ENCODE data around the gene MACF1.
"Not testable (repeated sequence)": the region's sequence is repeated elsewhere in the genome, so short reads cannot be mapped to it uniquely, and the experiment has no call there.

MACF1 gene

DNA sequence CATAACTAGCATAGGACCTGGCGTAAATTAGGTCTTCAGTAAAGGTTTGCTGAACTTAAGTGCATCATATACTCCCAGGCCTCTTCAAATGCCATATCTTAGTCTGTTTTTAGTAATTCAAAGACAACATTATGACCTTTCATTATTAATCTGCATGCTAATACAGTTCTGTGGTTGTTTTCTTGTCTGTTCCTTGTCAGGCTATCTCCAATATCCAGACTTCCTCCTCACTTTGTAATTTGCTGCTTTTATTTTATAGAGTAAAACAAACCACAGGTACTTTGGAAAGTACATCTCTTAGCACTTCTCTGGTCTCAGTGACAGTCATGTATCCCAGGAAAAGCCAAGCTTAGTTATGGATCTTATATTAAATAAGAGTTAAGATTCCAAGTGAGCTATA is 221.9 kb downstream of the MACF1 start:
- DNase-seq = no peak

DNA sequence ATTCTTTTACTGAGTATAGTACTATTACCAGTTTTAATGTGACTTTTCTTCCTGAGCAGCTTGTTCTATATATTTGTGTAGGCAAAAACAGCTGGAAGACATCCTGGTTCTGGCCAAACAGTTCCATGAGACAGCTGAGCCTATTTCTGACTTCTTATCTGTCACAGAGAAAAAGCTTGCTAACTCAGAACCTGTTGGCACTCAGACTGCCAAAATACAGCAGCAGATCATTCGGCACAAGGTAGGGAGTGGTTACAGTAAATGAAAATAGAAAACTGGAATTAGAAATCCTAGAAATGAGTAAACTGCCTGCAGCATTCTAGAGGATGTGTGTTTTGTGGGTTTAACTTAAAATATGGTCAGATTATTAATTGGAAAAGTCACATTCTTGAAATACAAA is 222.9 kb downstream of the MACF1 start:
- DNase-seq = no peak

DNA sequence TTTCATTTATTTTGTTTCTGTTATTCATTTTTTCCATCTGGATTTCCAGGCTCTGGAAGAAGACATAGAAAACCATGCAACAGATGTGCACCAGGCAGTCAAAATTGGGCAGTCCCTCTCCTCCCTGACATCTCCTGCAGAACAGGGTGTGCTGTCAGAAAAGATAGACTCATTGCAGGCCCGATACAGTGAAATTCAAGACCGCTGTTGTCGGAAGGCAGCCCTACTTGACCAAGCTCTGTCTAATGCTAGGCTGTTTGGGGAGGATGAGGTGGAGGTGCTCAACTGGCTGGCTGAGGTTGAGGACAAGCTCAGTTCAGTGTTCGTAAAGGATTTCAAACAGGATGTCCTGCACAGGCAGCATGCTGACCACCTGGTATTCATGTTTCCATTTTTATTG is 223.4 kb downstream of the MACF1 start:
- no peak for DNase-seq

DNA sequence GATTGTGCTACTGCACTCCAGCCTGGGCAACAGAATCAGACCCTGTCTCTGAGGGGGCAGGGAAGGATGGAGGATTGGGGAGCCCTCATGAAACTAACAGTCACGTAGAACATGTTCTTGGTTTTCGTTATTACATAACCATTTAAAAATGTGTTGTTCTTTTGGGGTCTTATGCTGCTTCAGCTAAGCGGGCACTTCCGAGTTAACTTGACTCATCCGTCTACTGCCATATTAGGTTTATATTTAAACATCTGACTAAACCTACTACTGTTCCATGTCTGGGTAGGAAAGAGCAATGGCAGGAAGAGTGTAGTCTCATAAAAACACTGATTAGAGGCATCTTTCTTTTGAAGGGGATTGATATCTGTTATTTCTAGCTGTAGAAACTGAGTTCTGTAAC is 227.4 kb downstream of the MACF1 start:
- DNase-seq = no peak

DNA sequence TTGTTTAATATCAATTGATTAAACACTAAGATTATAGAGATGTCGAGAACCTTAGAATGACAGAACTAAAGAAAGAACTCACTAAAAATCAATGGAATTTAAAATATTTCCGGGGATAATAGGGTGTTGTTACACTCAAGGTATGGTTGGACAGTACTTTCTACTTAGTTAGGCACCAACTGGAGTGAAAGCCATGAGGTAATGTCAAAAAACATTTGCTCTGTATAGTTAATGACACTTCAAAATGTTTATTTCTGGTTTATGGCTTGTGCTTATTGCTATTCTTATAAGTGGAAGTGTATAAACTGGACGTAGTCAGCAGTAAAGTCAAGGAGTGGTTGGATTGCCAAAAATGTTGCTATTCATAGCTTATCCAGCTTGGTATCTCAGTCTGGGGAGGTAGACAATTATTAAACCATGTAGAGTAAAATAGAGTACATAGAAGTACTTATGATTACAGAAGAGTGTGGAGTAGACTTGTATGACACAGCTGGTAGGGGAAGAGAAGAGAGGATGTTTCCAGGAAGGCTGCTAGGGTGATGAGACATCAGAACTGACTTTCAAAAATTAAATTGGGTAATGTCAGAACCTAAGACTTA is 230.4 kb downstream of the MACF1 start:
- no peak for DNase-seq

DNA sequence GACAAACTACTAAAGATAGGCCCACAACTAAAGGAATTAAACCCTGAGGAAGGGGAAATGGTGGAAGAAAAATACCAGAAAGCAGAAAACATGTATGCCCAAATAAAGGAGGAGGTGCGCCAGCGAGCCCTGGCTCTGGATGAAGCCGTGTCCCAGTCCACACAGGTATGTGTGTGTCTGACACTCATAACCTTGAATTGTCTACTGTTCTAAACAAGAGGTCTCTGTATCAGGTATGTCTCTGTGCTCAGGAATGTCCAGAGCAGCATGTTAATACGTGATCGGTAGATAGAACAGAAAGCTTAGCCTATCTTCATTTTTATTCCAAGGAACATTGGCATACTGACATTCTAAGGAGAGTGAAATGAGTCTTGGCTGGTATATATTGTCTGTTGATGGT is 231.1 kb downstream of the MACF1 start:
- no peak for DNase-seq

DNA sequence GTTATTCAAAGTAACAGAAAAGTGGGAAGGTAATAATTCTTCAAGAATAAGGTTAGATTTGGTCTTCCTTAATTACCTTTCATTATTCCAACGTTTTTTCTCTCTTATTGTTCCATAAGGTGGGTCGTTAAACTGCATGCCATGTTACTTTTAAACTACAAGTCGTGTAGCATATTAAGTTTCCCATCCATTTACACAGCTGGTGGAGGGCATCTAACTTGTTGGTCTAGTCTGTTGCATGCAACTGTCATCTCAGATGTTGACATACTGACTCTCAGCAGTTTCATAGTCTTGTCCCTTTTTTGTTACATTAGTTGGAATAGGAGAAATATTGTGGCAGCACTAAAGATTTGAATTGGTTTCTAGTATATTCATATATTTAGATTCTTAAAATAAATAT is 232.3 kb downstream of the MACF1 start:
- no peak for DNase-seq

DNA sequence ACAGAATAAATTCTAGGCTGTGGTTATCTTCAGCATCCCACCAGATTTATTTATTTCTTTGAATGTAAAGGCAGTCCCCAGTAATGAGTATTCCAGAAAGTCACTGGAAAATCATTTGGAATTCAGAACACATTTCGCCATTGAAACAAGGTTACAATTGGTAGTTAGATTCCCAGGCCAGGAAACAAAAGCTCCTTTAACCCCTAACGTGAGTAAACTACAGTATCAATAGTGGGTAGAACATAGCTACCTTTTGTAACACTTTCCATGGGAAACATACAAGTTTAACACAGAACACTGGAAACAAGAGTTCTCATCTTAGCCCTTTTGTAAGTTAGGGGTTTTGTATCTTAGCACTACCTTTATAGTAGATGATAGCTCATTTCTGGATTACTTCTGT is 233.5 kb downstream of the MACF1 start:
- no peak for DNase-seq

DNA sequence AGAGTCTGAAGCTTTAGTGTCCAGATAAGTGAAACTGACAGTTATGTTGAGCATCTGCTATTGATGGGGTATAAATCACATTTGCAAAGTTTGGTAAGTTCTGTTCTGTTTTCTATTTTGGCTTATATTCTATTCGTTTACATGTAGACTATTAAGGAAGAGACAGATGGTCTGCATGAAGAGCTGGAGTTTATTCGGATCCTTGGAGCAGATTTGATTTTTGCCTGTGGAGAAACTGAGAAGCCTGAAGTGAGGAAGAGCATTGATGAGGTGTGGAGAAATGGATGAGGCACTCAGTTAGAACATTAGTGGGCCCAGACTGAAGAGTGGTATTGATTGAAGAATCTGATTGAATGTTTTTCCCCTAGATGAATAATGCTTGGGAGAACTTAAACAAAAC is 236.4 kb downstream of the MACF1 start:
- no peak for DNase-seq

DNA sequence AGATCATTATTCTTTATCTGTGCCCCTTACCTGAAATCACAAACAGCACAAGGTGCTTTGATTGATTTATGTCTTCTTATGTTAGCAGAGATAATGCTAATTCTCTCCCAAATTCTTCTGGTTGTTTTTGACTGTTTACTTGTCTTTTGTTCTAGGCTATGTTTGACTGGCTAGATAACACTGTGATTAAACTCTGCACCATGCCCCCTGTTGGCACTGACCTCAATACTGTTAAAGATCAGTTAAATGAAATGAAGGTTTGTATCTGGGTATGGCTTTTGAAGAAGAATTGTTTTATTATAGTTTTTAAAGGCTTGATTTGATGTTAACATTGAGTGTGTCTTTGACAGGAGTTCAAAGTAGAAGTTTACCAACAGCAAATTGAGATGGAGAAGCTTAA is 237.3 kb downstream of the MACF1 start:
- no peak for DNase-seq

DNA sequence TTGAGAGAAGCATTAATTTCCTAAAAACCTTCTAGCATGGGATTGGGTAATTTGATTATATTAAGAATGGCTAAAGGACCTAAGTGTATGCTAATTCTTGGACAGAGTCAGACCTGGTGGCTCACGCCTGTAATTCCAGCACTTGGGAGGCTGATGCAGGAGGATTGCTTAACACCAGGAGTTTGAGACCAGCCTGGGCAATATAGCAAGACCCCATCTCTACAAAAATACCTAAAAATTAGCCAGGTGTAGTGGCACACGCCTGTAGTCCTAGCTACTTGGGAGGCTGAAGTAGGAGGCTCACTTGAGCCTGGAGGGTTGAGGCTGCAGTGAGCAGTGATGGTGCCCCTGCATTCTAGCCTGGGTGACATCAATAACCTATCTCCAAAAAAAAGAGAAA is 241.1 kb downstream of the MACF1 start:
- DNase-seq = no peak

DNA sequence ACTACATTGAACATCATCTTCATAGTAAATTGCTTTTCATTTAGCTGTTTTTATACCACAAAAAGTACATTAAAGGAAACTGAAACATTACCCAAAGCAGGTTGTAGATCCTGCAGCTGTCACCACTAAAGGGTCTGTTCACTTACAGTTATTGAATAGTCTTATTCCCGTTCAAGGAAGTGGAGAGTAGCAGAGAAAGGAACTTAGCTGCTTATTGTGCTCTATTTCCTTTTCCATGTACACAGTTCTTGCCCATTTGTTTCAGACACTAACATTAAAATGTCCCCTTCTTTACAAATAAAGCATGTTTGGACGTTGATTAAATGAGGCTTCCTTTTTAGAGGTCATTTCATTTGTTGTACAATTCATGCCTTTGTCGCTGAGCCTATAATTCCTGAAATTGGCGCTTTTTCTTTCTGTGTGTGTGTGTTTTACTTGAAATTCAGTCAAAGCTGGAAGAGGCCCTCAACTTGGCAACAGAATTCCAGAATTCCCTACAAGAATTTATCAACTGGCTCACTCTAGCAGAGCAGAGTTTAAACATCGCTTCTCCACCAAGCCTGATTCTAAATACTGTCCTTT is 242.6 kb downstream of the MACF1 start:
- no peak for DNase-seq

DNA sequence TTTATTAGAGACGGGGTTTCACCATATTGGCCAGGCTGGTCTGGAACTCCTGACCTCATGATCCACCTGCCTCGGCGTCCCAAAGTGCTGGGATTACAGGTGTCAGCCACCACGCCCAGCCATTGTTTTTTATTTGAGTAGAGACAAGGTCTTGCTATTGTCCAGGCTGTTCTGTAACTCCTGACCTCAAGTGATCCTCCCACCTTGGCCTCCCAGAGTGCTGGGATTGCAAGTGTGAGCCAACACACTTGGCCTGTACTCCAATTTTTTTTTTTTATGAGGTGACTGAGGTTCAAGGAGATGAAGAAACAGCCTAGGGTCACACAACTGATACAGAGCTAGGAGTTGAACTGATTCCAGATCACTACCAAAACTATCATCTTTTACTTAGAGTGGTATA is 245.5 kb downstream of the MACF1 start:
- DNase-seq = not testable (repeated sequence)

DNA sequence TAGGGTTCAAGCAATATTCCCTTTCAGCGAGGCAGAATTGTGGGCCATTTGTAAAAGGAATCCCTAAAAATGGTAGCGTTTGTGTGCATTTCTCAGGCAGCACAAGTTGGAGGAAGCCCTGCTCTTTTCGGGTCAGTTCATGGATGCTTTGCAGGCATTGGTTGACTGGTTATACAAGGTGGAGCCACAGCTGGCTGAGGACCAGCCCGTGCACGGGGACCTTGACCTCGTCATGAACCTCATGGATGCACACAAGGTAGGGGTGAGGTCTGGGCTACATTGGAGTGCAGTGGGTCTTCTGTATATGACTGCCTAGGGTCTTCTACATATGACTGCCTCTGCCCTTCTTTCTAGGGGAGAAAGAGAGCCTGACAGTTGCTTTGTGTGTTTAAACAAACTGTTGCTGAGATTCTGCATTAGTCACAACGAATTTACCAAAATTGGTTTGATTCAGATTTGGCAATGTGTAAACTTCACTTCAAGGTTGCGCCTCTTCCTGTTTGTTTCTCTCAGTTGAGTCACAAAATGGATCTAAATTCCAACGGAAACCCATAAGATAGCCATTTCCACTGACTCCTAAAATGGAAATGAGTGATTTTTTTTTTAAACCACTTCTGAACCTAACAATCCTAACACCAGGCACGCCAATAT is 246.6 kb downstream of the MACF1 start:
- no peak for DNase-seq

DNA sequence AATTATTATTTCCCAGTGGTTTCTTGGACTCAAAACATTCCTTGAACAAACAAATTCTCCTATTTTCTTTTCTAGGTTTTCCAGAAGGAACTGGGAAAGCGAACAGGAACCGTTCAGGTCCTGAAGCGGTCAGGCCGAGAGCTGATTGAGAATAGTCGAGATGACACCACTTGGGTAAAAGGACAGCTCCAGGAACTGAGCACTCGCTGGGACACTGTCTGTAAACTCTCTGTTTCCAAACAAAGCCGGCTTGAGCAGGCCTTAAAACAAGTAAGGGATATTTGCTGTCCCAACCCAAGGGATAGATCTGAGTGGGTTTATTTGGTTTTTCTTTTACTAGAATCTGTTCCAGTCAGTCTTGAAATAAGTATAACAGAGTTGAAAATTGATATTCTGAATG is 247.6 kb downstream of the MACF1 start:
- DNase-seq = no peak

DNA sequence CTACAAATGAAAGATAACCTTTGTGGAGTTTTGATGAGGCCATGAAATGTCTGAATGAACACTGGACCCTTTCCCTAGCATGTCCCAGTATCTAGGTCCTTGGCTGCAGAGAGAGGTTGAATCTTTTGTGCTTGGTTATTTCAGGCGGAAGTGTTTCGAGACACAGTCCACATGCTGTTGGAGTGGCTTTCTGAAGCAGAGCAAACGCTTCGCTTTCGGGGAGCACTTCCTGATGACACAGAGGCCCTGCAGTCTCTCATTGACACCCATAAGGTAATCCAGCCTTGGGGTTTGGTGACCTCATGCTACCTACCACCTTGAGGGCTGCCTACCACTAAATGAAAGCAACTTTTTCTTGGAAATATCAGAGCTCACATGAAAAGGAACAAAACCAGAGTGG is 248.0 kb downstream of the MACF1 start:
- DNase-seq = no peak

DNA sequence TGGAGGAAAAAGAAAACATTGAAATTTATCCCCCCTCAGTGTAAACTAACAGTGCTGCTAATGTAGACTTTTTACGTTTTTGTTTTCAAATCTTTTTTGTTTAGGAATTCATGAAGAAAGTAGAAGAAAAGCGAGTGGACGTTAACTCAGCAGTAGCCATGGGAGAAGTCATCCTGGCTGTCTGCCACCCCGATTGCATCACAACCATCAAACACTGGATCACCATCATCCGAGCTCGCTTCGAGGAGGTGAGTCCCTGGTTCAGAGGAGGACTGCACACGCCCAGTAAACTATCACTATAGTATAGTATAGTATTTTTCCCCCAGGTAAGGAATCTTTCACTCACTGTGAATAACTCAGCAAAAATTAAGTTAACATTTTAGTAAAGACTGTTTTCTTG is 249.1 kb downstream of the MACF1 start:
- no peak for DNase-seq

DNA sequence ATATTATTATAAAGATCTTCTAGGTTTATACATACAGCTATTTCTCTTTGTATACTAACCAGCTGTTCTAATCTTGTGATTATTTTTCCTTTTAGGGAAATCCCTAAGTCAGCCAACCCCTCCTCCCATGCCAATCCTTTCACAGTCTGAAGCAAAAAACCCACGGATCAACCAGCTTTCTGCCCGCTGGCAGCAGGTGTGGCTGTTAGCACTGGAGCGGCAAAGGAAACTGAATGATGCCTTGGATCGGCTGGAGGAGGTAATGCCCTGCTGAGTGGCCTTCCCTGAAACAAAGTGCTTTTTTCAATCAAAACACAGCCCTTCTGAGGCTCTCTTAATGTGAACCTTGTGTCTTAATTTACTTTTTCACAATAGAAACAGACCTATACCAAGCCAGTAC is 254.5 kb downstream of the MACF1 start:
- no peak for DNase-seq

DNA sequence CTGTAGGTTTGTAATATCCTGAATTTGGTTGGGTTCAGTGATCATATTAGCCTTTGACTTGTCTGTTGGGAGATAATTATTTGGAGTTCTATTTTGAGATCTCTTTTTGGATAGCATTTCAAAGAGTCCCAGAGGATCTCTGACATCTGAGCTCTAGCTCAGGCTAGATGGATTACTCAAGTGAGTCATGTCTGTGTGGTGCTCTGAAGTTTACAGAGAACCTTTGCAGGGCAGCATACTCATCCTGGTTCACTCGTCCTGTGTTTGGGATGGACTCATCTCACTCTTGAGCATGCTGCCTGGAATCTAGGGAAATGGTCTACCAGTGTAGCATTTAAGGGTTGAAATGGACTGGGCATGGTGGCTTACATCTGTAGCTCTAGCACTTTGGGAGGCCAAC is 257.6 kb downstream of the MACF1 start:
- no peak for DNase-seq

DNA sequence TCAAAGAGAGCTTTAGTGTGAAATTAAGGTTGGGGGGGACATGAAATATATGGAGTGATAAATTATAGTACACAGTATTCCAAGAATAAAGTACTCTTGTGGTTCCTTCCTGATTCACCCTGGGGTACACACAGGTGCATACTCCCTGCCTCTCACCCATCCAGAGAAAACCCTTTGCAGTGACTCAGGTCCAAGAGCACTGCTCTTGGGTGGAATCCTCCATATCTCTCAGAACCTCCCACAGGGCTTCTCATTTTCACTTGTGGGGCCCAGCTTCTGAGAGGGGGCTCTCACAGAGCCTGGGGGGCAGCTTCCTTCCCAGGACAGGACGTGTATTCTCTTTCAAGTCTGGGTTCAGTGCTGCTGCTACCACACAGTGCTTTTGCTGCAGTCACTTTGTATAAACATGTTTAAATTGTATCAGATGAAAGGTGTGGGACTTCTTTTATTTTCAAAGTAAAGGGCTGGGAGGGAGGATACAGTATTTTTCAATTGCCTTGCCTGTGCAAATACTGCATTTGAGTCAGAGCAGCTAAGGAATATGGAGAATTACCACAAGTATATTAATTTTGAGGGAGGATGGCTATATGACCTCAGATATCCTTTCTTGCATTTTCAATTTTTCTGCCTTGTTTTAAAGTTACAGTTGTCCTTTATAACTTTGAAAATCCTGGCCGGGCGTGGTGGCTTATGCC is 262.1 kb downstream of the MACF1 start:
- no peak for DNase-seq

DNA sequence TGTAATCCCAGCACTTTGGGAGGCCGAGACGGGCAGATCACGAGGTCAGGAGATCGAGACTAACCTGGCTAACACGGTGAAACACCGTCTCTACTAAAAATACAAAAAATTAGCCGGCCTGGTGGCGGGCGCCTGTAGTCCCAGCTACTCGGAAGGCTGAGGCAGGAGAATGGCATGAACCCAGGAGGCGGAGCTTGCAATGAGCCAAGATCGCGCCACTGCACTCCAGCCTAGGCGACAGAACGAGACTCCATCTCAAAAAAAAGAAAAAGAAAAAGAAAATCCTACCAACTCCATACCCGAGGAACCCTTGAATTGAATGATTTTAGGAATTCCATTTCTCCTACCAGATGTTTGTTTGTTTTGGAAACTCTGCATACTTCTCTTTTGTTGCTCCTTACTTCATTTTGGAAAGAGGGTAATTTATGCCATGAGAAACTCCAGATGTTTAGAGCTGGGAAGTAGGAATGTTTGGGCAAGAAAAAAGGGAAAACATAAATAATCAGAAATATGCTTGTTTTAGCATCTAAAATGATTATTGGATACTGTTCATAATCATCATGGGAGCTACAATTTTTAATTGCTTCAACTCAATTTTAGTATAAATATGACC is 262.7 kb downstream of the MACF1 start:
- not testable (repeated sequence) for DNase-seq

DNA sequence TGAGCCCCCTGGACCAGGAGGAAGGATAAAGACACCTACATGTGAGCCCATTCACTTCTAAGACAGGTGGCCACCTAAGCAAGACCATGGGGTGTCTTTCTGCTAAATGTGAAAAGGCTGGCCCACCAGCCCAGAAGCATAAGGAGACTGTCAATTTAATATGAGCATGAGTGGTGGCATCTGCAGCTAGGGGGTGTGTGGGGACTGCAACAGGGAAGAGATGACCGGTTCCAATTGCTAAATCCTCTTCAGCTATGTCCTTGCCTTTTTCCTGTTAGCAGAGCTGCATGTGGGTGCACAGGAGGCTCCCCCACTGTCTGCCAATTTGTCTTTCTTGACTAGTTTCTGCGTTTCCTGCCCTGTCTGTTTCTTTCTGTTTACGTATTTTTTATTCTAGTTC is 264.7 kb downstream of the MACF1 start:
- no peak for DNase-seq

DNA sequence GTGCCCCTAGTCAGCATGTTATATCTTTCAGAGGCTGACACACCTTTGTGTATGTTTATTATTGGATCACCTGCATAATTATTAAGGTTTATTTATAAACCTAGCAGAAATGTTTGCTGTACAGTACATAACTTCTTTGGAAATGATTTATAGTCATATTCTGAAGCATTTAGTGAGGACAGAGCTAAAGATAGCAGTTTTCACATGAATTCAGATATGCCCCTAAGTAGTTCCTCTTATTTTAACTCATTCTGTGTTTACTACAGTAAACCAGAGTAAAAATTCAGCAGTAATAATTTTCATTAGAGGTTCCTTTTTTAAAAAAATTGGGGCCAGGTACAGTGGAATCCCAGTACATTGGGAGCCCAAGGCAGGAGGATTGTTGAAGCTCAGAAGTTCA is 265.5 kb downstream of the MACF1 start:
- DNase-seq = no peak

DNA sequence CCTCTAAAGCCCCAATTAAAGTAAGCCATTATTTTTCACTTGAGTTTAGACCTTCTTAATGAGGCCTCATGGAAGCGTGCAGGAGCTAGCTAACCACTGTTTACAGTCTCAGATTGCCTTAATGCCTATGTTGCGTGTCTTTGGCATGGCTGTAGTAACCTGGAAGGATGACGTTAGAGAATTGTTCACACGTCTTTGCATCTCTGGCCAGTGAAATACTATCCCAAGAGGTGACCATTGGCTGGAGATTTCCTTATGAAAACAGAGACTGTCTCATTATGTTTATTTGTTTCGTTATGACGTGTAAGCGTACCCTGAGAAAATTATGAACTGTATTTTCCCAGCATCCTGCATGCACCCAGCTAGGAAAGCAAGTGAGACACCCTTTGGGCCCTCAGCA is 268.3 kb downstream of the MACF1 start:
- DNase-seq = no peak

Measured in bone marrow (tissue), 2 donors.